KMS-11 (cell line): ENCODE results near the gene DOK7.

ENCODE experiments used
- H2AFZ ChIP-seq: fragments of 200-600 bp; sonication (generic); 2 replicates; pipeline ENCODE4 v1.6.1; 2016; ENCODE audit warnings: antibody characterized with exemption, mixed run types, low read depth
- H3K27ac ChIP-seq: fragments of 200-600 bp; sonication (generic); 2 replicates; pipeline ENCODE4 v1.6.1; 2016; ENCODE audit warnings: mild to moderate bottlenecking, mixed run types
- H3K27me3 ChIP-seq: fragments of 200-600 bp; sonication (generic); 2 replicates; pipeline ENCODE4 v1.6.1; 2017; ENCODE audit warnings: mild to moderate bottlenecking, low read depth, mixed run types, moderate library complexity; ENCODE audit not compliant: insufficient read depth
- H3K36me3 ChIP-seq: fragments of 200-600 bp; sonication (generic); 2 replicates; pipeline ENCODE4 v1.6.1; 2017; ENCODE audit warnings: mild to moderate bottlenecking, mixed run types; ENCODE audit not compliant: insufficient read depth
- H3K4me1 ChIP-seq: fragments of 200-600 bp; sonication (generic); 2 replicates; pipeline ENCODE4 v1.6.1; 2016; ENCODE audit warnings: mild to moderate bottlenecking, low read depth, mixed run types; ENCODE audit not compliant: poor library complexity, severe bottlenecking
- H3K4me2 ChIP-seq: fragments of 200-600 bp; sonication (generic); 2 replicates; pipeline ENCODE4 v1.7.0; 2016; ENCODE audit warnings: mild to moderate bottlenecking, mixed run types
- H3K4me3 ChIP-seq: fragments of 200-600 bp; sonication (generic); IDR thresholded peaks from 2 replicates; pipeline ENCODE4 v1.6.1; 2017; ENCODE audit warnings: low read depth, low read length, mixed read lengths; ENCODE audit not compliant: insufficient read depth
- H3K79me2 ChIP-seq: fragments of 200-600 bp; sonication (generic); 2 replicates; pipeline ENCODE4 v1.6.1; 2016; ENCODE audit warnings: low read depth, mixed run types; ENCODE audit not compliant: insufficient read depth
- H3K9ac ChIP-seq: fragments of 200-600 bp; sonication (generic); 2 replicates; pipeline ENCODE4 v1.6.1; 2016; ENCODE audit warnings: mild to moderate bottlenecking, mixed run types
- H4K20me1 ChIP-seq: fragments of 200-600 bp; sonication (generic); 2 replicates; pipeline ENCODE4 v1.6.1; 2016; ENCODE audit warnings: mild to moderate bottlenecking, mixed run types; ENCODE audit not compliant: insufficient read depth
- TF ChIP-seq, protein P1 (sequence below): fragments of 200-600 bp; sonication (generic); conservative IDR thresholded peaks from 2 replicates; pipeline ENCODE4 v1.6.1; 2017; ENCODE audit warnings: low read depth, mild to moderate bottlenecking, antibody characterized with exemption, low read length, moderate library complexity, mixed read lengths

DOK7 gene

DNA sequence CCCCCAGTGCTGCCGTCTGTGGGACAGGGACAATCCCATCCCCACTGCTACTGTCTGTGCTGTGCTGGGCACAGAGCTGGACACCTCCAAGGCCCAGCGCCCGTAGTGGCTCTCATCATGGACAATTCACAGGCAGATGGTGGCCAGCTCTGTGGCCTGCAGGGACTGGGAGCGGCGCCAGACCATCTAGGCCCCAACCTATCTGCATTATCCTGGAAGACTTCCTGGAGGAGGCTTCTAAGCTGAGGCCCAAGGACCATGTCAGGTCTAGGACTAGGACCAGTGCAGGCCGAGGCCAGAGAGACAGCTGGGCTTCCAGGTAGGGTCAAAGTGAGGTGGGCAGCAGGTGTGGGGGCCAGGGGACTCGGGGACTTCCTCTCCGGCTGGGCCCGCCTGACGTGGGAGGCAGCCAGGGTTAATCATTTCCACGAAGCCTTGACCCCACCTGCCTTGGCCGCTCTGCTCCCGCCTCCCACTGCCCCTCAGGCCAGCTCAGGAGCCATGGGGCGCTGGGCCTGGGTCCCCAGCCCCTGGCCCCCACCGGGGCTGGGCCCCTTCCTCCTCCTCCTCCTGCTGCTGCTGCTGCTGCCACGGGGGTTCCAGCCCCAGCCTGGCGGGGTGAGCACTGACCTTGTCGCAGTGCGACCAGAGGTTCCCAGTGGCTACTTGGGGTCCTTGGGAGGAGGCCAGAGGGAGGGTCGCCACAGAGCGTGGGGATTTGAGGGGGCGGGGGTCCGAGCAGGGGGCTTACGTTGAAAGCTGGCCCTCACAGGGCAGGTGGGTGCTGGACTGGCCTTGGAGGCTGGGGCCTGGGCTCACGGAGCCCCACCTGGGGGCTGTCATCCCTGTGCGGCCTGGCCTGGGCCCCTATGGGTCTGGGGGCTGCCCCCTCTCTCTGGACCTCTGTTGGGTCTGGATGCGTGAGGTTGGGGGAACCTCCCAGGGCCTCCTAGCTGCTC, 21.3 kb upstream of the DOK7 start, which contains the start of gene HGFAC:
Gene HGFAC (plus strand): TSS at position 468 of the 959 bp plus-strand sequence. CDS start 34 bp downstream, at position 502.
- H2AFZ ChIP-seq: no peak within 1 kb of the TSS
- no peak within 1 kb of the TSS for H3K4me3 ChIP-seq
- TF ChIP-seq, protein P1, sequence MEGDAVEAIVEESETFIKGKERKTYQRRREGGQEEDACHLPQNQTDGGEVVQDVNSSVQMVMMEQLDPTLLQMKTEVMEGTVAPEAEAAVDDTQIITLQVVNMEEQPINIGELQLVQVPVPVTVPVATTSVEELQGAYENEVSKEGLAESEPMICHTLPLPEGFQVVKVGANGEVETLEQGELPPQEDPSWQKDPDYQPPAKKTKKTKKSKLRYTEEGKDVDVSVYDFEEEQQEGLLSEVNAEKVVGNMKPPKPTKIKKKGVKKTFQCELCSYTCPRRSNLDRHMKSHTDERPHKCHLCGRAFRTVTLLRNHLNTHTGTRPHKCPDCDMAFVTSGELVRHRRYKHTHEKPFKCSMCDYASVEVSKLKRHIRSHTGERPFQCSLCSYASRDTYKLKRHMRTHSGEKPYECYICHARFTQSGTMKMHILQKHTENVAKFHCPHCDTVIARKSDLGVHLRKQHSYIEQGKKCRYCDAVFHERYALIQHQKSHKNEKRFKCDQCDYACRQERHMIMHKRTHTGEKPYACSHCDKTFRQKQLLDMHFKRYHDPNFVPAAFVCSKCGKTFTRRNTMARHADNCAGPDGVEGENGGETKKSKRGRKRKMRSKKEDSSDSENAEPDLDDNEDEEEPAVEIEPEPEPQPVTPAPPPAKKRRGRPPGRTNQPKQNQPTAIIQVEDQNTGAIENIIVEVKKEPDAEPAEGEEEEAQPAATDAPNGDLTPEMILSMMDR: no peak

DNA sequence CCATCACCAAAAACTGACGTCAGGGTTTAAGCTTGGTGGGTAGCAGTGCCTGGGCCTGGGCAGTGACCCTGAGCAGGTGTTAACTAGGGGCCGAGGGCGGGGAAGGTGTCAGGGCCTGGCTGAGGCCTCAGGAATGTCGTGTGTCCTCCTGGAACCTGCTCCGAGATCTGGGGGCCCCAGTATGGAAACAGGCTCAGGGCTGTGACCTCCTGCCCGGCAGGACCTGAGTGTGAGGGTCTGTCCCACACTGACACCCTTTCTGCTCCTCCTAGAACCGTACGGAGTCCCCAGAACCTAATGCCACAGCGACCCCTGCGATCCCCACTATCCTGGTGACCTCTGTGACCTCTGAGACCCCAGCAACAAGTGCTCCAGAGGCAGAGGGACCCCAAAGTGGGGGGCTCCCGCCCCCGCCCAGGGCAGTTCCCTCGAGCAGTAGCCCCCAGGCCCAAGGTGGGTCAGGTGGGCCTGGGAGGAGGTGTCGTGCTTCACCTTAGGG, 20.6 kb upstream of the DOK7 start:
- Histone ChIP-seq H3K9ac (no peak overlapping the region), H2AFZ (no peak overlapping the region), H3K27me3 (peaks cover 3% of the 10 kb centered on the region; the same call in 1 of the 2 replicates), H3K4me2 (no peak overlapping the region), H3K4me3 (no peak overlapping the region), H3K27ac (no peak overlapping the region), H3K36me3 (no peaks in the 10 kb centered on the region), H4K20me1 (no peaks in the 10 kb centered on the region), H3K79me2 (no peaks in the 10 kb centered on the region), H3K4me1 (no peaks in the 10 kb centered on the region)
- TF ChIP-seq, protein P1: no peak

More for the DNA sequence above, 21.3 kb upstream of the DOK7 start, which contains the start of gene HGFAC:
- Histone ChIP-seq H3K27ac (no peak within 1 kb of the TSS), H3K27me3 (peaks cover 3% of the 10 kb centered on the region; the same call in 1 of the 2 replicates), H3K79me2 (no peaks in the 10 kb centered on the region), H4K20me1 (no peaks in the 10 kb centered on the region), H3K36me3 (no peaks in the 10 kb centered on the region), H3K4me1 (no peaks in the 10 kb centered on the region), H3K4me2 (no peak within 1 kb of the TSS), H3K9ac (no peak within 1 kb of the TSS)

GRCh38 chr4:3442959-3443749, 20.0 kb upstream of the DOK7 start:
- Histone ChIP-seq H3K4me3 (no peak overlapping the region), H2AFZ (no peak overlapping the region), H3K27ac (no peak overlapping the region), H3K27me3 (peaks cover 3% of the 10 kb centered on the region; the same call in 1 of the 2 replicates), H3K36me3 (no peaks in the 10 kb centered on the region), H3K4me1 (no peaks in the 10 kb centered on the region), H3K9ac (no peak overlapping the region), H4K20me1 (no peaks in the 10 kb centered on the region), H3K79me2 (no peaks in the 10 kb centered on the region), H3K4me2 (no peak overlapping the region)
- TF ChIP-seq, protein P1: peak; percentile 75

DNA sequence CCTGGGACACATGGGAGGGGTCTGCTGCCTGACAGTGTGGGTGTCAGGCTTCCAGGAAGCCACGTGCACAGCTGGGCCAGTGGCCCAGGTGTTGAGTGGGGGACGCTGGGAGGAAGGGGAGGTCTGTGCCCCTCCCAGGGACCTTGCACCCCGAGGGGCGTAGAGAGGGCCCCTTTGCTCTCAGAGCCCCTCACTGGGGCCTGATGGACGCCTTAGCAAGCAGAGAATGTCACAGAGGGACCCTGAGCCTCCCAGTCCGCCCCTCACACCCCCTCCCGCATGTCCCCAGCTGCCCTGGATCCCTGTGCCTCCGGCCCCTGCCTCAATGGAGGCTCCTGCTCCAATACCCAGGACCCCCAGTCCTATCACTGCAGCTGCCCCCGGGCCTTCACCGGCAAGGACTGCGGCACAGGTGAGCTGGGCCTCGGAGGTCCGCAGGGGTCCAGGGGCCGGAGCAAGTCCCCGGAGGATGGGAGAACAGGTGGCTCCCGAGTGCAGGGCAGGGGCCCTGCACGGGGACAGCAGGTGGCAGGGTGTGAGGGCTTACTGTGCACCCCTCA, 19.3 kb upstream of the DOK7 start:
- Histone ChIP-seq H3K4me1 (no peaks in the 10 kb centered on the region), H2AFZ (no peak overlapping the region), H3K9ac (no peak overlapping the region), H3K79me2 (no peaks in the 10 kb centered on the region), H3K27ac (no peak overlapping the region), H3K4me3 (no peak overlapping the region), H4K20me1 (no peaks in the 10 kb centered on the region), H3K4me2 (no peak overlapping the region), H3K36me3 (no peaks in the 10 kb centered on the region), H3K27me3 (peaks cover 7% of the 10 kb centered on the region; the same call in 1 of the 2 replicates)
- TF ChIP-seq, protein P1: no peak; the same call in 1 of the 2 replicates
